H9 (cell line): Measurements from ENCODE around the gene SCP2D1. TPM values are rescaled to one million over a fixed set of nuclear protein-coding genes. Genes with fewer than 3 reads are reported as not detected.

Source experiments
- DNase-seq: peaks from one replicate; pipeline ENCODE4 v3.0.0-alpha.2; 2017
- H2AFZ ChIP-seq: one replicate; pipeline ENCODE4 v1.6.1; 2013; ENCODE audit warnings: mild to moderate bottlenecking, low read length, control low read depth, moderate library complexity
- H2AK5ac ChIP-seq: 2 replicates; pipeline ENCODE4 v1.6.1; 2013; ENCODE audit warnings: low read length, control low read depth, mixed read lengths; ENCODE audit not compliant: insufficient read length
- H2BK120ac ChIP-seq: one replicate; pipeline ENCODE4 v1.6.1; 2013; ENCODE audit warnings: low read depth, mild to moderate bottlenecking, low read length, control low read depth, inconsistent platforms; ENCODE audit not compliant: poor library complexity, severe bottlenecking
- H2BK12ac ChIP-seq: 2 replicates; pipeline ENCODE4 v1.6.1; 2013; ENCODE audit warnings: low read length, control low read depth, mixed read lengths, low read depth; ENCODE audit not compliant: insufficient read length
- H2BK15ac ChIP-seq: 2 replicates; pipeline ENCODE4 v1.6.1; 2013; ENCODE audit warnings: low read depth, low read length, control low read depth
- H2BK20ac ChIP-seq: one replicate; pipeline ENCODE4 v1.6.1; 2013; ENCODE audit warnings: low read depth, mild to moderate bottlenecking, low read length, control low read depth, inconsistent platforms; ENCODE audit not compliant: poor library complexity, severe bottlenecking
- H2BK5ac ChIP-seq: 2 replicates; pipeline ENCODE4 v1.6.1; 2013; ENCODE audit warnings: low read length, control low read depth, mixed read lengths; ENCODE audit not compliant: insufficient read length
- H3K14ac ChIP-seq: 2 replicates; pipeline ENCODE4 v1.6.1; 2013; ENCODE audit warnings: low read length, control low read depth; ENCODE audit not compliant: insufficient read depth
- H3K18ac ChIP-seq: 2 replicates; pipeline ENCODE4 v1.6.1; 2013; ENCODE audit warnings: low read depth, mild to moderate bottlenecking, mixed read lengths, low read length, control low read depth; ENCODE audit not compliant: insufficient read length
- H3K23ac ChIP-seq: 2 replicates; pipeline ENCODE4 v1.6.1; 2013; ENCODE audit warnings: low read length, control low read depth, mixed read lengths, low read depth; ENCODE audit not compliant: insufficient read length
- H3K23me2 ChIP-seq: 2 replicates; pipeline ENCODE4 v1.6.1; 2013; ENCODE audit warnings: low read depth, mild to moderate bottlenecking, mixed read lengths, low read length, control low read depth; ENCODE audit not compliant: insufficient read length, poor library complexity, severe bottlenecking
- H3K27ac ChIP-seq: 2 replicates; pipeline ENCODE4 v1.5.1; 2013; ENCODE audit warnings: low read length, control low read depth, mixed read lengths, low read depth; ENCODE audit not compliant: insufficient read length
- H3K27me3 ChIP-seq: 2 replicates; pipeline ENCODE4 v1.6.1; 2013; ENCODE audit warnings: low read length, control low read depth, inconsistent platforms; ENCODE audit not compliant: insufficient read depth
- H3K4ac ChIP-seq: 2 replicates; pipeline ENCODE4 v1.6.1; 2013; ENCODE audit warnings: low read depth, mild to moderate bottlenecking, control low read depth, inconsistent platforms, low read length, moderate library complexity
- H3K4me1 ChIP-seq: 2 replicates; pipeline ENCODE4 v1.6.1; 2013; ENCODE audit warnings: low read length, control low read depth, inconsistent platforms; ENCODE audit not compliant: insufficient read depth
- H3K4me2 ChIP-seq: 2 replicates; pipeline ENCODE4 v1.6.1; 2013; ENCODE audit warnings: low read length, control low read depth, mixed read lengths; ENCODE audit not compliant: insufficient read length, insufficient read depth
- H3K56ac ChIP-seq: 2 replicates; pipeline ENCODE4 v1.6.1; 2013; ENCODE audit warnings: low read depth, mild to moderate bottlenecking, mixed read lengths, low read length, control low read depth; ENCODE audit not compliant: insufficient read length
- H3K79me1 ChIP-seq: 2 replicates; pipeline ENCODE4 v1.6.1; 2013; ENCODE audit warnings: low read depth, mild to moderate bottlenecking, moderate library complexity, low read length, control low read depth, inconsistent platforms; ENCODE audit not compliant: insufficient read depth, poor library complexity, severe bottlenecking
- H3K79me2 ChIP-seq: 2 replicates; pipeline ENCODE4 v1.6.1; 2013; ENCODE audit warnings: low read length, control low read depth, inconsistent platforms; ENCODE audit not compliant: insufficient read depth
- H3K9ac ChIP-seq: 2 replicates; pipeline ENCODE4 v1.6.1; 2013; ENCODE audit warnings: low read length, control low read depth, mixed read lengths; ENCODE audit not compliant: insufficient read length; ENCODE audit errors: extremely low read depth
- H3K9me3 ChIP-seq: one replicate; pipeline ENCODE4 v1.6.1; 2013; ENCODE audit warnings: low read depth, low read length, inconsistent platforms; ENCODE audit not compliant: control insufficient read depth
- H3T11ph ChIP-seq: one replicate; pipeline ENCODE4 v1.6.1; 2013; ENCODE audit warnings: mild to moderate bottlenecking, low read length, control low read depth, inconsistent platforms
- H4K20me1 ChIP-seq: one replicate; pipeline ENCODE4 v1.6.1; 2013; ENCODE audit not compliant: control insufficient read depth, insufficient read length, insufficient read depth
- H4K5ac ChIP-seq: 2 replicates; pipeline ENCODE4 v1.6.1; 2013; ENCODE audit warnings: low read depth, mild to moderate bottlenecking, mixed read lengths, low read length, control low read depth; ENCODE audit not compliant: insufficient read length
- H4K8ac ChIP-seq: replicated peaks from 2 replicates; pipeline ENCODE4 v1.6.1; 2013; ENCODE audit warnings: low read length, control low read depth, mixed read lengths, low read depth; ENCODE audit not compliant: insufficient read length
- H4K91ac ChIP-seq: 2 replicates; pipeline ENCODE4 v1.6.1; 2013; ENCODE audit warnings: low read depth, mild to moderate bottlenecking, moderate library complexity, mixed read lengths, low read length, control low read depth; ENCODE audit not compliant: insufficient read length
- H3K27ac Mint-ChIP-seq, 3 experiments: 2 replicates in 2 of 3; 3 replicates in 1 of 3; pipeline ENCODE4 v1.8.0; 2020 to 2021; ENCODE audit warnings: mixed read lengths in 3 of 3, mild to moderate bottlenecking in 1 of 3, moderate library complexity in 1 of 3
- H3K27me3 Mint-ChIP-seq: 2 replicates; pipeline ENCODE4 v1.8.0; 2021; ENCODE audit warnings: low read depth, mild to moderate bottlenecking, moderate library complexity, mixed read lengths
- H3K36me3 Mint-ChIP-seq, 3 experiments: 2 replicates in 2 of 3; 3 replicates in 1 of 3; pipeline ENCODE4 v1.8.0; 2020 to 2021; ENCODE audit warnings: low read depth in 3 of 3, mixed read lengths in 3 of 3; ENCODE audit not compliant: insufficient read depth in 1 of 3
- H3K4me1 Mint-ChIP-seq, 2 experiments: 2 replicates each; pipeline ENCODE4 v1.8.0; 2020; ENCODE audit warnings: mixed read lengths in 2 of 2
- H3K4me3 Mint-ChIP-seq, 2 experiments: 2 replicates in 1 of 2; 3 replicates in 1 of 2; pipeline ENCODE4 v1.8.0; 2020 to 2021; ENCODE audit warnings: mild to moderate bottlenecking in 2 of 2, mixed read lengths in 2 of 2, moderate library complexity in 1 of 2
- H3K9me3 Mint-ChIP-seq, 2 experiments: 2 replicates in 1 of 2; 3 replicates in 1 of 2; pipeline ENCODE4 v1.8.0; 2020; ENCODE audit warnings: mild to moderate bottlenecking in 2 of 2, mixed read lengths in 2 of 2, moderate library complexity in 1 of 2
- CTCF ChIP-seq: fragments of 200-600 bp; sonication (generic); conservative IDR thresholded peaks from 3 replicates; pipeline ENCODE4 v1.8.0; 2021; ENCODE audit warnings: antibody characterized with exemption, mild to moderate bottlenecking
- WGBS: extraction: QIAGEN DNeasy Blood & Tissue Kit; methylation state at CpG from one replicate; pipeline ENCODE4 v1.1.7; 2013; ENCODE audit warnings: missing lambda C conversion rate, low lambda C conversion rate, mixed read lengths; ENCODE audit not compliant: insufficient read length; ENCODE audit errors: extremely low coverage; 5-methylcytosine and 5-hydroxymethylcytosine counted together
- total RNA-seq: library from RNA; stranded (reverse); gene quantifications from 2 replicates; pipeline ENCODE4 v1.2.1, GENCODE V29; 2021

The SCP2D1 gene
- total RNA-seq, 1 experiment from 2014 or later = not detected

- no peak overlapping the region for H3K56ac ChIP-seq
- no peak overlapping the region for H2BK12ac ChIP-seq
- no peak overlapping the region for H3K14ac ChIP-seq
- Mint-ChIP-seq H3K27ac (no peak overlapping the region; a peak in 2 of 7 replicates), H3K4me3 (no peak overlapping the region), H3K36me3 (0 out of 7 replicates have a peak, but pooled peaks cover 0 to 2% (median 0%) of the 10 kb centered on the region in 3 experiments), H3K27me3 (peaks cover 9% of the 10 kb centered on the region), H3K4me1 (peaks cover 0 to 3% of the 10 kb centered on the region in 2 experiments; a peak in 1 of 4 replicates), H3K9me3 (peaks cover 0 to 6% of the 10 kb centered on the region in 2 experiments; a peak in 3 of 5 replicates)
- H2BK20ac ChIP-seq = no peak overlapping the region
- H4K5ac ChIP-seq = no peak overlapping the region
- no peak overlapping the region for H4K91ac ChIP-seq
- H2BK120ac ChIP-seq = no peak overlapping the region
- no peaks in the 10 kb centered on the region for H4K20me1 ChIP-seq
- no peak overlapping the region for H4K8ac ChIP-seq
- H2BK15ac ChIP-seq = no peak overlapping the region
- H3K23ac ChIP-seq = no peak overlapping the region
- no peaks in the 10 kb centered on the region for H3K4me1 ChIP-seq
- H2AK5ac ChIP-seq = no peak overlapping the region
- no peaks in the 10 kb centered on the region for H3K9me3 ChIP-seq
- no peak for DNase-seq
- no peak overlapping the region for H3K9ac ChIP-seq
- no peaks in the 10 kb centered on the region for H3K79me2 ChIP-seq
- no peak overlapping the region for H3K27ac ChIP-seq
- H3K18ac ChIP-seq = no peak overlapping the region
- H3T11ph ChIP-seq = no peak overlapping the region
- no peak for TF ChIP-seq CTCF
- H3K23me2 ChIP-seq = no peaks in the 10 kb centered on the region
- no peak overlapping the region for H3K4me2 ChIP-seq
- no peak overlapping the region for H3K4ac ChIP-seq
- no peaks in the 10 kb centered on the region for H3K79me1 ChIP-seq
- no peak overlapping the region for H2BK5ac ChIP-seq
- no peak overlapping the region for H2AFZ ChIP-seq
- H3K27me3 ChIP-seq = no peaks in the 10 kb centered on the region
- WGBS = no CpG with 5 or more reads among the region's 3 CpGs
Measured at GRCh38 chr20:18781509-18781908, 32.1 kb upstream of the SCP2D1 start.
